GM19467 (cell line): ENCODE results near the gene DPM3.
"Not testable (repeated sequence)": the region's sequence is repeated elsewhere in the genome, so short reads cannot be mapped to it uniquely, and the experiment has no call there.

Source experiments
- ATAC-seq: cut with Tn5 transposase; IDR thresholded peaks from one replicate; pipeline ENCODE4 v1.9.1; 2021; ENCODE audit warnings: mild to moderate bottlenecking, moderate library complexity; ENCODE audit not compliant: unreplicated experiment

DPM3 gene

DNA sequence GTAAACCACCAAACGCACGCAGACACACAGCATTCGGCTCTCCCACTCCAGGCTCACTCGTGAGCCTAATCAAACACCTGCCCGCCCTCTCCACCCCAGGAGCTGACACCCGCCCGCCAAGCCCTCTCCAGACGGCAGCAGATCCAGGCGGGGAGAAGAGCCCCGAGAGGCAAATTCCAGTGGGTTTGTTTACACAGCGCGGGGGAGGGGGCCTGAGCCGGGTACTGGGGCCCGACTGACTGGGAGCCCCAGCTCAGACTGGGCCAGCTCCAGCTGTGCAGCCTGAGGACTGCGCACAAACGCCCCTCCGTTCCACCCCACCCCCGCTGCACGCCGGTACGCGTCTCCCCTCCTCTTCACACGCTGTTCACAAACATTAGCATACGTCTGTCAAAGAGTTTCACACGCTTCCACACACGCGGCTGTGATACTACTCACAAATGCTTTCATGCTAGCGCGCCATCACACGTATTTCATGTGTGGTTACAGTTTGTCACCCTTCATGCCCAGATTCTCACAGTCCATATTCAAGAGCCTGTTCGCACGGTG, 13.7 kb downstream of the DPM3 start:
- no peak for ATAC-seq

DNA sequence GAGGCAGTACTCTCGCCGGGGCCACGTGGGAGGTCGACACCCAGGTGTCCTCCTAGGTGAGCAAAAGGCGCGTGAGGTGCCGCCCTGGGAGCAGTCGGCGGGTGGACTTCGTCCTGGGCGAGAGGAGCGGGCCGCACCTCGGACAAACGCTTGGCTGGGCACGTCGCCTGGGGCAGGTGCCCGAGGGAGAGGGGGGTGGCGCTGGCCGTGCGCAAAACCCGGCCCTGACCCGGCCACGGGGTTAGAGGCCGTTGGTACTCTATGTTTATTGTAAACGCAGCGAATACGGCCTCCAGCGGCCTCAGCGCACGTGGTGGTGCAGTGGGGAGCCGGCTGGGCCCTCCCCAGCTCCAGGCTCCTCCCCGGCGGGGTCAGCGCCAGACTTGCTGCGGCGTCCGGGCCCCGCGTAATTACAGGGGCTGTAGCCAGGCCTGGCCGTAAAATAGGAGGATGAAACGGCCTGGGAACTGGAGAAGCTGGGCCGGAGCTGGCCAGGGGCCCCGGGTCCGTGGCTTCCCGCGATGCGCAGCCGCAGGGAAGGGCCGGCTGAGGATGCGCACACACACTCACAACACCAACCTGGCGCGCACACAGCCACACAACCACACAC, 14.3 kb downstream of the DPM3 start:
- no peak for ATAC-seq

DNA sequence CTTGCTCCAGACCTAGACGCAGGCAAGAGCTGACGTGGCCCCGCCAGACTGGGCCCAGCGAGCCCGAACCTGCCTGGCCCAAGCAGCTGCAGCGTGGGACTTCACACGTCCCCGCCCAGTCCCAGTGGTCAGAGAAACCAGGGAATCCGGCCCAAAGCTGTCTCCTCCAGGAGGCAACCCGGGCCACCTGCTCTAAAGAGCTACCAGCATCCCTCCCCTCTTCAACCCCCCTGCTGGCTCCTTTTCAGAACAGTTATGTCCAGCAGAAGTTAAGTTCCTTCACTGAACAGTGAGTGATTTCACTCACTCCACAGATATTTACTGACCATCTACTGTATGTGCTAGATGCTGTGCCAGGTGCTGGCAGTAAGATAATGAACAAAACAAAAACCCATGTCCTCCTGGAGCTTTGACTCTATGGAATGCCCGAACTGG, 14.8 kb downstream of the DPM3 start:
- no peak for ATAC-seq

DNA sequence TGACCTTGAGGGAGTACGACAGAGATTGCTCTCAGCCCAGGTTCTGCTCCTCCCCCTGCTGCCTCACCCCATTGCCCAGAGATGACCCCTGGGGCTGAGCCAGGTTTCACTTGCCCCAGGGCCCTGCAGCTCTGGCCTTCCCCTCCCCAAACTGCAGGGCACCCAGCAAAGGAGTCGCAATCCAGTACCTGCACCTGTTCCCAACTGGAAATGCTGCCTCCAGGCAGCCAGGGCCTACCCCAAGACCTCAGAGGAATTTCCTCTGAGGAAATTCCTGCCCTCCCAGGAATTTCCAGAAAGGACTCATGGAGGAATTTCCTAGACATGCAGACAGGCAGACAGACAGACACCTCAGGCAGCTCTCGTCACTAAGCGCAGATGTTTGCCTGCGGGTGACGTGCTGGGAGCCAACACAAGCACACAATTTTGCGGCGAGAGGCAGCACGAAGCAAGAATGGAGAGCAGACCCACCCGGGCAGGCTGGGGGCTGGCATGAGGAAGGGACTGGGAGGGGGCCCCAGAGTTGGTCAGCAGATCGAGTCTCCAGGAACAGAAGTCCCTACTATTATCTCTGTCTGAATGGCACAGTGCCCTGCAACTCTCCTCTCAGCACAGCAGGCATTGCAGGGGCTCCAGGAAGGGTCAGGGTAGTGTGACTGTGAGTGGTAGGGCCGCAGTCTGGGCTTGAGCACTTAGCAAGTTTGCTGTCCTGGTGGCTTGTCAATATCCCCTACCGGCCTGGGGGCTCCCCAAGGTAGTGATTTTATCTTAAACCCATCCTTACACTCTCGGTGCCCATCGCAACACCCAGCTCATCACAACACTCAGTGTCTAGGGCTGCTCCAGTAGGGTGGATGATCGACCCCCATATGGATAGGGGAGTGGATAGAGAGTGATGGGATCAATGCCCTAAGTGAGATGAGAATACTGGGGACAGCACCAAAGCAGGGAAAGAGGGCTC, 15.5 kb downstream of the DPM3 start:
- no peak for ATAC-seq

DNA sequence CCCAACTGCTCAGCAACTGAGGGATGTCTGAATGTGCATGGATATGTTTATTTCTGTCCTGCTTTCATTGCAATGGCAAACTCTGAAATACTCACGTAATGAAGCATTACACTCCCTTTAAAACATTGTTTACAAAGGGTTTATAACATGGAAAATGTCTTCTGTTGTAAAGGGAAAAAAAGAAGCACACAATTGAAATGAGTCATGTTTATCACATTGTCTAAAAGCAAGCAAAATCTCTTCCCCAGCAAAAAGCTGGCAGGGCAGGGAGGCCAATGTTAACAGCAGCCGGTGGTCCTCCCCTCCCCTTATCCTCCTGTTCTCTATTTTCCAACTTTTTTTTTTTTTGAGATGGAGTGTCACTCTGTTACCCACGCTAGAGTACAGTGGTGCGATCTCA, 16.5 kb downstream of the DPM3 start:
- ATAC-seq, result no peak

DNA sequence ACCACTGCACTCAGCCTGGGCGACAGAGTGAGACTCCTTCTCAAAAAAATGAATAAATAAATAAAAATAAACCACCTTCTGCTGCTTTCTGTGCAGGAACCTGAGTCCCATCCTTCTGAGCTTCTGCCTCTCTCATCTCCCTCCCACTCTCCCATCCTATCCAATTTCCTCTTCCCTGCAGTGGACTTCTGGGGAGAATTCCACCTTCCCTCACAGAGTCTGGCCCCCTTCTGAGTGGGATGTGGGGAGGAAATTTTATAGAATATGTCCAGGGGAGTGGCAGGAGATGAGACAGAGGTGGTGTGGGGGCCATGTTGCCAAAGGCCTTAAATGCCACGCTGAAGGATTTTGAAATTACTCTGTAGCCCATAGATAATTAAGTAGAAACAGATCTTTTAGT, 18.0 kb downstream of the DPM3 start:
- ATAC-seq, result no peak

DNA sequence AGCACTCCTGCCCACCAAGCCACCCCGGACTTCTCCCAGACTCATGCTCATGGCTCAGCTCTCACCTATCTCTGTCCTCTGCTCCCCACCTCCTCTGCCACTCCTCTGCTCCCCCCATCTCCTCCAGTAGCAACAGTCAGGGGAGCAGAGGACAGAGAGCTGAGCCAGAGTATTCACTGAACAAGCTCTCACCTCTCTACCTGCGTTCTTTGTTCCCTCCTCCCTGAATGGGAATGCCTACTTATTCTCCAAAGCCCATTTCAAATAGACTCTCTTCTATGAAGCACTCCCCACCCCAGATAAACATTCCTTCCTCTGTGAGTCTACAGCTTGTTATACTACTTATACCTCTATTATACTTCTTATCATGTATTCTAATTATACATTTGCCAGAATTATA, 19.1 kb downstream of the DPM3 start:
- no peak for ATAC-seq

DNA sequence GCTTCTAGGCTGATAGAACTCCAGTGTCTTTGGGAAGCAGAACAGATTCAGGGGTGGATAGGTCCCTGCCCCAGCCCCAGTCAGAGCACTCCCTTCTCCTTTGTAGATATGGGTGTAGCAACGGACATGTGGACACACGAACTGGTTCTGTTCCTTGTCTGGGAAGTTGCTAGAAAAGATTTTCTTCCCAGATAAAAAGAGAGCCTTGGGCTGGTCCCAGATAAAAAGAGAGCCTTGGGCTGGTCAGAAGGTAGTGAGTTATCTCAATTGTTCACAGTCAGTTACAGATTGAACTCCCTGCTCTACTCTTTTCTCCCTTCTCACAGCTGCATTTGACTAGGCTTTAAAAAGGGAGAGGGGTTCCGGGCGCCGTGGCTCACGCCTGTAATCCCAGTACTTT, 20.1 kb downstream of the DPM3 start:
- ATAC-seq, result no peak

DNA sequence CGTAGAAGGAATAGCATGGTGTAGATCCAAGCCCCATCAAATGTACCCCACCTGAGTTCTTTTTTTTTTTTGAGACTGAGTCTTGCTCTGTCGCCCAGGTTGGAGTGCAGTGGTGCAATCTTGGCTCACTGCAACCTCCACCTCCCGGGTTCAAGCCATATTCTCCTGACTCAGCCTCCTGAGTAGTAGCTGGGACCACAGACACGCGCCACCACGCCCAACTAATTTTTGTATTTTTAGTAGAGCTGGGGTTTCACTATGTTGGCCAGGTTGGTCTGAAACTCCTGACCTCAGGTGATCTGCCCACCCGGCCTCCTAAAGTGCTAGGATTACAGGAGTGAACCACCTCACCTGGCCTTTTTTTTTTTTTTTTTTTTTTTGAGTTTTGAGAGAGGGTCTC, 22.2 kb downstream of the DPM3 start:
- not testable (repeated sequence) for ATAC-seq

DNA sequence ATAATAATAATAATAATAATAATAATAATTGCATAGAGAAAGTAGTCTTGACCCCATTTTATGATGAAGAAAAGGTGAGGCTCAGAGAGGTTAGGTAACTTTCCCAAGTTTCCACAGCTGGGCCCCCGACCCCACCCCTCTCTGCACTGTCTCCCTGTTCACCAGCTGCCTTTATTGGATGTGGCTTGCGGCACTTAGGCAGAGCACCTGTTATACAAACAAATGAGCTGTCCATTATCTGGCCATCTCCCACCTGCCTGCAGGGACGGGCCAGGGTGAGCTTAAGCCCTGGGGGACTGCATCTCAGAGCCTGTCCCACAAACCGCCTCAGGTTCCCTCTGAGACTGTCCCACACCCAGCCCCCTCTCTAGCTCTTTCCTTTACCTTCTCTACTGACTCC, 22.7 kb downstream of the DPM3 start:
- ATAC-seq, result no peak

DNA sequence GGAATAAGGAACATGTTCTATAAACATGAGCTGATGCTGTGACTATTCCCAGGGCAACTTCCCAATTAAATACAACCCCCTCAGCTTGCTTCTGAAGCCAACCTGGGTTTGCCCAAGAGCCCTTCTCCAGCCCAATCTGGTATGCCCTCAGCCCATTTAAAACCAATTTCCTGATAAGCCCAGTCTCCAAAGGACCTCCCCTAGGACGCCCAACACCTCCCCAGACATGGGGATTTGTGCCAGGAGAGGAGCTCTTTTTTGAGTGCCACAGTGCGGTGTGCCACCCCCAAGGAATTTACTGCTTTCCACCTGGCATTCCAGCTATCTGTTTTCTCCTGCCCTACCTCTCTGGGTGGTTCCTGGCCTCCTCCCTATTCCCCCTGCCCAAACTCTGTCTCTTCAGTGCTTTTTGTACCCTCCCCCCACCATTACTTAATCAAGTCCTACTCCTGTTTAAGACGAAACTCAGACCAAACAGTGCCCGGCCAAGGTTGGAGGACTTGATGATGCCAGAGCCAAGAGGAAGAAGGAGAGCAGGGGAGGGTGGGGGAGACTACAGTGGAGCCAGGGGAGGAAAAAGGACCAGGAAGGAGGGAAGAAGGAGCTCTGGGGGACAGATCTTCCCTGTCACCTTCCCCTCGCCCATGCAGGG, 24.1 kb downstream of the DPM3 start:
- ATAC-seq, result no peak

DNA sequence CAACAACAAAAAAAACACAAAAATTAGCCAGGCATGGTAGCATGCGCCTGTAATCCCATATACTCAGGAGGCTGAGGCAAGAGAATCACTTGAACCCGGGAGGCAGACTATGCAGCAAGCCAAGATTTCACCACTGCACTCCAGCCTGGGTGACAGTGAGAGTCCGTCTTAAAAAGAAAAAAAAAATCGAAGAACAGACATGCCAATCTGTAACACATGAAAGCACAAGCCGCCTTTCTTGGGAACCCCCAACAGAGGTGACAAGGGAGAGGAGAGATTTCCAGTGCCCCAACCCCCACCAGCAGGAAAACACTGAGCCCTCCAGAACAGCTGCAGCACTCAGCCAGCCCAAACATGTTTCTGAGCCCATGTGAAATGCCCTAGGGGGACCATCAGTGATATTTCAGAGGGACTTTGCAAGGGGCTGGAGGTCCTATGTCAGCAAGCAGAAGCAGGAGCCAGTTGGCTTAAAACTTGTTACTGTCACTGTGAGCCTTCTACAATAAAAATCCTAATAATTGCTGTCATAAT, 26.8 kb downstream of the DPM3 start:
- no peak for ATAC-seq

DNA sequence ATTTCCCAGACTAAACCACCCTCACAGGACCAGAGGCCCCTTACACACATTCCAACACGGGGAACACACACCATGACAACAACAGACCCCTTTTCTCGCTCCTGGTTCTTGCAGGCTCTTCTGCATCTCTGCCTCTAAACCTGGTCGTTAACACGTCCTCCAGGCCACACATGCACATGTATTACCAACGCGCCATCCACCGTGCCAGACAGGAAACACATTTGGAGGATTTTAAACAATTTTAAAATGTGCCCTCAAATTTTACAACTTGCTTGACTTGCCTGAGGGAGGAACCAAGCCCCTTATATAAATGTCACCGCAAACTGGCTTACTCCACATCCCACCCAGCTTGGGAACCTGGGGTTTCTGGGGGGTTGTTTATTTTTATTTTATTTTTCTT, 29.5 kb downstream of the DPM3 start:
- no peak for ATAC-seq

DNA sequence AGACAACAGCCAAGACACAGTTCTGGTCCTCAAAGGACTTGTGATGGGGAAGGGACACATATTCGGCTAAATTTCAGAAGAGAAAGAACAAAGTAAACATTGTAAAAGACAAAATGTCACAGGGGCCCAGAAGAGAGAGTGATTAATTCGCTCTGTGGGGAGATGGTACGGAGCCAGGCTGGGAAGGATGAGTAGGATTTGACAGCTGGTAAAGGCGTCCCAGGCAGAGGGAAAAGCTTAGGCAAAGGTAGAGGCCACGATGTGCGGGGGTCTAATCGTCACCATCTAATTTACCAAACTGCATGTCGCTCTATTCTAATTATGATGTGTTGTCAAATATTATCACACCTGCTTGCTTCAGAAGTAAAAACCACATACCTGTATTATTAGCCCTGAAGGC, 29.9 kb downstream of the DPM3 start:
- no peak for ATAC-seq

DNA sequence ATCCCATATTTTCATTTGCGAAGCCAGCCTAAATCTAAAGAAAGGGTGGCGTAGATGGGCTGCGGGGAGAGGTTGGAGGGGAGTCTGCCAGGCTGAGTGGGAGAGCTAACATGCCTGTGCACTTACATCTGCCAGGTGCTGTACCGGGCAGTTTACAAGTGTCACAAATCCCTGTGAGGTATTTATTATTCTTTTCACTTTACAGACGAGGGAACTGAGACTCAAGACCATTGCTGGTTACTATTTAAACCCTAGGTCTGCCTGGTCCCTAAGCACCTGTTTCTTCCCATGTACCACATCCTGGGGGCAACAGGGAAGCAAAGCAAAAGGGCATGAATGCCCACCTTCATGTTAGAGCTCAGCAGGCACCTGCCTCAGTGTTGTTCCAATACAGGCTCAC, 32.0 kb downstream of the DPM3 start:
- no peak for ATAC-seq

DNA sequence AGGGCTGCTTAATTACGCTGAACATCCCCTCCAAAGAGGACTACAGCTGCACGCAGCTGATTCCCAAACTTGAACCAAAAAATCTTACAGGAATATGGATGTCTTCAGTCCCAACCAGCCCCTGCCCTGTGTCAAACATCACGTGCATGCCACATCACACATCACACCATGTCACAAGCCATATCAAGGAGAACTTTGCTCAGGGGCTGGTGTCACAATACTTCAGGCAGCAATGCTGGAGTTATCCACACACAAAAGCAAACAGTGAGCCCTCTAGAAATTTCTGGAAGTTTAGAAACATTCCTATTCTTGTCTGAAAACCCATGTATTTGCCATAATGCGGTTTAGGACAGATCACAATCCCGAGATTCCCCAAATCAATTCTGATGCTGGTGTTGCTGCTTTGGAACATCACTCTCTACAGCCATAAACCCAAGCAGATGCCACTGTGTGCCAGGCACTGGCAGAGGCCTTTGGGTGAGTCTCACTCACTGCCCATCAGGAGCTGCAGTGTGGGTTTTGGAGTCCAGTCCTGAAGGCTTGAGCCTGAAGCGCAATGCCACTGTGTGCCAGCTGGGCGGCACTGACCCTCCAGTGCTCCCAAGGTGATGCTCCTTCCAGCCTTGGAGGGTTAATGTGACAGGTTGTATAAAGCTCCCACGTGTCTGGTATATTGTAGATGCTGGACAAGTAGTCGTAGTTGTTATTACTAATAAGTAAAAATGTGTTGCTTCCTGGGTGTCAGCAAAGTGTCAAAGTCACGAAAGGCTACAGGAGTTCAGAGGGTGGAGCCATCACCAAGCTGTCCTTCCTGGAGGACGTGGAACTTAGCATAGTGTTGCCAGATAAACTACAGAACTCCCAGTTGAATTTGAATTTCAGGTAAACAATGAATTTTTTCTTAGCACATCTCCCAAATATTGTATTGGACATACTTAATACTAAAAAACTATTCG, 32.7 kb downstream of the DPM3 start:
- ATAC-seq, result no peak

DNA sequence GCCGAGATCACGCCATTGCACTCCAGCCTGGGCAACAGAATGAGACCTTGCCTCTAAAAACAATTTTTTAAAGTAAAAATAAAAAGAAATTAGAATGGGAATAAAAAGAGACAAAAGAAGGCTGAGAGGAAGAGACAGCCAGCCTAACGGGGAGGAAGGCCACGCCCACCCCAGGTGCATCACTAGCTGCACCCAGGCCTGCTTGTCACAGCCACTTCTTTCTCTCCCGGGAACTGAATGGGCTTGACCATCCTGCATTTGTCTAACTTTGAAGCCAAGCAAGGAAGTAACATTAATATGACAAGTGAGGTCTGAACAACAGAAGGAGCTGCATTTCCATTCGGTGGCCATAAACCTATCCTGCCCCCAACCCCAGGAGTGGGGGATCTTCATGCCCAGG, 33.5 kb downstream of the DPM3 start:
- ATAC-seq, result no peak

DNA sequence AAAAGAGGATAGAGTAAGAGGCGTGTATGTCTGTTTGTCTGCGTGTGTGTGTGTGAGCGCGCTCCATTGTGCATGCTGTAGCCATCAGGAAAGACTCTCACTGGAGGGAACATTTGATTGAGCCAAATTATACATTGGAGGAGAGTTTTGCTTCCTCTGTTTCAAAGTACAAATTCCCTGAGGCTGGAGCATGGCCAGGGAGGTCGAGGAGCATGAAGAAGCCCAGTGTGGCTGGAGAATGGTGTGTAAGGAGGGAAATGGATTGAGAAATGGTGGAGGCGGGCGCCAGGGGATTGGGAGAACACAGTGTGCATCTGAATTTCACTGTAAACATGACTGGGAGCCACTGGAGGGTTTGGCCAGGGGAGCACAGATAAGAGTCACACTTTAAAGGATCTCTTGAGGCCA, 34.7 kb downstream of the DPM3 start:
- ATAC-seq, result no peak

DNA sequence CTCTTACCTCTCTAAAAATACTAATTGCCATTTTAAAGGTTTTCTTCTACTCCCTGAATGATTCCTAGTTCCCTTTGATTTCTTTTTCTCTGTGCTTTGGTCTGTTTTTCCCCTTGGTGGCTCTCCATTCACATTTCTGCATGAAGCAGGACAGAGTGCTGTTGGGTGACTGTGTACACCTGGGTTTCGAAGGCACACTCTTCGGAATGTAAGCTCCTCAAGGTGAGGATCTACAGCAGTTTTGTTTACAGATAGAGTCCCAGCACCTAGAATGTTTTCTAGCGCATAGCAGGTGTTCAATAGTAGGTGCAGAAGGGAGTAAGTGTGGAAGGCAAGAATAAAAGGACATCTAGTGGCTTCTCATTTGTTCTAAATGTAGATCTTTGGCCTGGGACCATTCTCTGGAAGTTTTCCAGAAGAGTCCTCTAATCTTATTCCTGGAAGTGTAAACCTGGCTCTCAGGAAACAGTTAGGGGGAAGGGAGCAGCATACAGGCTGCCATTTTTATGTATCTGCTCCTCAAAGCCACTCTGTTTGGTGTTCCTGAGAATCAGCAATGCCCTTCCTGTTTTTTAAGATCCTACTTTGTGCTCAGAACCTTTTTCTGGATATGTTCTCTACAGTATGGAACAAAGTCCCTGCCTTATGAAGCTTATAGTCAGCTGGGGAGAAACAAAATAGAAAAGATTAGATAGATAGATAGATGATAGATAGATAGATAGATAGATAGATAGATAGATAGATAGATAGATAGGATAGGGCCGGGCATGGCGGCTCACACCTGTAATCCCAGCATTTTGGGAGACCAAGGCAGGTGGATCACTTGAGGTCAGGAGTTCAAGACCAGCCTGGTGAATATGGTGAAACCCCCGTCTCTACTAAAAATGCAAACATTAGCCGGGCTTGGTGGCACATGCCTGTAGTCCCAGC, 35.5 kb downstream of the DPM3 start:
- no peak for ATAC-seq
